ENCODE results near the gene RPS6KA2. TPM values are rescaled to one million over a fixed set of nuclear protein-coding genes. Genes with fewer than 3 reads are reported as not detected.

RPS6KA2 gene
- polyA plus RNA-seq, 1 donor (not counting 4 experiments of a cell fraction or from before 2014, with no cell fraction given), result 8.2 TPM

DNA sequence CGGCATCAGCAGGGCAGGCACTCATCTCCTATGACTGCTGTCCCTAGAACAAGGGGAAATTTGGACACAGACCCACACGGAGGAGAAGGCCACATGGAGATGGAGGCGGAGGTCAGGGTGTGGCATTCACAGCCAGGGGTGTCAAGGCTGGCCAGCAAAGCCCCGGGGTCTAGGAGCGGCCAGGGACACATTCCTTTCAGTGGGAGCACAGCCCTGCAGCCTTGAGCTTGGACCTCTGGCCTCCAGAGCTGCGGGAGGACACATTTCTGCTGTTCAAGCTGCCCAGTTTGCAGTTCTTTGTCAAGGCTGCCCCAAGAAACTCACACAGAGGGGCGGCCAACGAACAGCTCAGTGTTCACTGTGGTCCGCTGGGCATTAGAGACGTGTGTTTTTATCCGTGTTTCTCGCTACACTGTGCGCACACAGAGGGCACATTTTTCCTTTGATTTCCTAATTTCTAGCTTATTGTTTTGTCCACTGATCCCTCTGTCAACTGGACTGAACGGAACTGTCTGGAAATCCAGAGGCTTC is 150.9 kb downstream of the RPS6KA2 start:
- Histone ChIP-seq H3K27ac (ENCODE audit: control insufficient read depth, insufficient read depth, low read length) (no peak overlapping the region), H4K20me1 (ENCODE audit: control insufficient read depth, extremely low read depth, insufficient read depth, low read length) (no peaks in the 10 kb centered on the region), H2AFZ (ENCODE audit: control insufficient read depth, low read length) (no peak overlapping the region), H3K9me1 (ENCODE audit: control insufficient read depth, extremely low read depth, insufficient read depth, low read length) (no peaks in the 10 kb centered on the region), H3K4me1 (ENCODE audit: control insufficient read depth, extremely low read depth, insufficient read depth, low read length) (no peaks in the 10 kb centered on the region), H3K4me2 (ENCODE audit: control insufficient read depth, extremely low read depth, insufficient read depth, low read depth, low read length) (no peak overlapping the region), H3K36me3 (ENCODE audit: control insufficient read depth in 2 of 2, extremely low read depth in 1 of 2, insufficient read depth in 2 of 2, low read length in 2 of 2) (no peaks in the 10 kb centered on the region), H3K79me2 (ENCODE audit: control insufficient read depth, insufficient read depth, low read length) (no peaks in the 10 kb centered on the region), H3K9ac (ENCODE audit: control insufficient read depth, extremely low read depth, insufficient read depth, low read length) (no peak overlapping the region), H3K27me3 (ENCODE audit: control insufficient read depth, extremely low read depth, insufficient read depth, low read length) (peaks cover 4% of the 10 kb centered on the region), H3K9me3 (ENCODE audit: control insufficient read depth, low read depth, low read length) (no peaks in the 10 kb centered on the region), H3K4me3 (ENCODE audit: control insufficient read depth in 2 of 3, extremely low read depth in 1 of 3, insufficient read depth in 2 of 3, low read depth in 1 of 3, low read length in 3 of 3) (no peak overlapping the region)
- TF ChIP-seq, protein P1, sequence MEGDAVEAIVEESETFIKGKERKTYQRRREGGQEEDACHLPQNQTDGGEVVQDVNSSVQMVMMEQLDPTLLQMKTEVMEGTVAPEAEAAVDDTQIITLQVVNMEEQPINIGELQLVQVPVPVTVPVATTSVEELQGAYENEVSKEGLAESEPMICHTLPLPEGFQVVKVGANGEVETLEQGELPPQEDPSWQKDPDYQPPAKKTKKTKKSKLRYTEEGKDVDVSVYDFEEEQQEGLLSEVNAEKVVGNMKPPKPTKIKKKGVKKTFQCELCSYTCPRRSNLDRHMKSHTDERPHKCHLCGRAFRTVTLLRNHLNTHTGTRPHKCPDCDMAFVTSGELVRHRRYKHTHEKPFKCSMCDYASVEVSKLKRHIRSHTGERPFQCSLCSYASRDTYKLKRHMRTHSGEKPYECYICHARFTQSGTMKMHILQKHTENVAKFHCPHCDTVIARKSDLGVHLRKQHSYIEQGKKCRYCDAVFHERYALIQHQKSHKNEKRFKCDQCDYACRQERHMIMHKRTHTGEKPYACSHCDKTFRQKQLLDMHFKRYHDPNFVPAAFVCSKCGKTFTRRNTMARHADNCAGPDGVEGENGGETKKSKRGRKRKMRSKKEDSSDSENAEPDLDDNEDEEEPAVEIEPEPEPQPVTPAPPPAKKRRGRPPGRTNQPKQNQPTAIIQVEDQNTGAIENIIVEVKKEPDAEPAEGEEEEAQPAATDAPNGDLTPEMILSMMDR (optimal IDR thresholded peaks at IDR 0.05 in 1 of 3, IDR thresholded peaks at IDR 0.05 in 1 of 3, conservative IDR thresholded peaks at IDR 0.05 in 1 of 3; ENCODE audit: extremely low read depth in 1 of 3, insufficient read depth in 2 of 3, low read length in 3 of 3), result no peak
- TF ChIP-seq EZH2 (IDR thresholded peaks at IDR 0.05; ENCODE audit: low read length), result no peak
- DNase-seq (ENCODE audit: low read depth, low spot score) (no peak), FAIRE-seq (no peak)
- dilution Hi-C loops (cut with MboI; ENCODE audit: extremely low pct_ligation_motif_present, low sequenced_read_pairs), result no loop called here

DNA sequence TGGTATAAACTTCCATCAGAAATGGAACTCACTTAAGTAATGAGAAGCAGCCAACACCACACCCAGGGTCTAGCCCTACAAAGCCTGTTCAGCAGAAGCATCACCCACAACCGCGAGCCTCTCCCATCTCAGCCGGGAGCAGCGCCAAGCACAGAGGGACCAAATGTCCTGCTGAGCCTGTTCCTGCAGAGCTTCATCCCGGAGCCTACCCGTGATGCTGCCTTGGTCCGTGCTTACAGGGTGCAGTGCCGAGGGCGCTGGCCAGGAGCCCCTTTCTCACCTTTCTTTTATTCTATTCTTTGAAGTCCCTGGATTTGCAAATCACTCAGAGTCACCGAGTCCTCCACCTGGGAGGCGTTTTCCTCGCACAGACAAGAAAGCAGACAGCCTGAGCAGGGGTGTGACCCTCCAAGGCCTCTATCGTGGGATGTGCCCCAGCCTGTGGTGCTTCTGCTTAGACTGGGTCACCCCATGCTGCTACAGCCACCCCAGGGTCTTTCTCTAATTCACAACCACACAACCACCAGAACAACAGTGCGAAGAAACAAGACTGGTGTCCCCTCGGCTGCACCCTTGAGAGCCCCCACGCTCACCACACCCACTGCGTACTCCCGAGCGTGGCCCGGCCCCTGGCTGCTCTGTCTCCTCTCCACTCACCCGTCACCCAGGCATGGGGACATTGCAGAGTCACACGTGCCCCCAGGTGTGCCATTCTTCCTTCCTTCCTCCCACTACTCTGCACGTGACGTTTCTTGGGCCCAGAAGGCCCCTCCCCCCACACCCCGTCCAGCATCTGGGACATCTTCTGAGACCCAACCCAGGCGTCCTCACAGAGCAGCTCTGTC is 152.1 kb downstream of the RPS6KA2 start:
- FAIRE-seq (no peak), DNase-seq (ENCODE audit: low read depth, low spot score) (no peak)

More for the DNA sequence above, 152.1 kb downstream of the RPS6KA2 start:
- H3K9ac ChIP-seq (ENCODE audit: control insufficient read depth, extremely low read depth, insufficient read depth, low read length), result no peak overlapping the region
- H3K9me3 ChIP-seq (ENCODE audit: control insufficient read depth, low read depth, low read length), result no peaks in the 10 kb centered on the region
- dilution Hi-C loops (cut with MboI; ENCODE audit: extremely low pct_ligation_motif_present, low sequenced_read_pairs), result no loop called here
- no peaks in the 10 kb centered on the region for H3K79me2 ChIP-seq (ENCODE audit: control insufficient read depth, insufficient read depth, low read length)
- peaks cover 4% of the 10 kb centered on the region for H3K27me3 ChIP-seq (ENCODE audit: control insufficient read depth, extremely low read depth, insufficient read depth, low read length)
- no peaks in the 10 kb centered on the region for H3K9me1 ChIP-seq (ENCODE audit: control insufficient read depth, extremely low read depth, insufficient read depth, low read length)
- no peak for TF ChIP-seq EZH2 (IDR thresholded peaks at IDR 0.05; ENCODE audit: low read length)
- TF ChIP-seq, protein P1 (optimal IDR thresholded peaks at IDR 0.05 in 1 of 3, IDR thresholded peaks at IDR 0.05 in 1 of 3, conservative IDR thresholded peaks at IDR 0.05 in 1 of 3; ENCODE audit: extremely low read depth in 1 of 3, insufficient read depth in 2 of 3, low read length in 3 of 3), result no peak
- peaks cover 7% of the 10 kb centered on the region for H3K4me1 ChIP-seq (ENCODE audit: control insufficient read depth, extremely low read depth, insufficient read depth, low read length)
- H3K4me2 ChIP-seq (ENCODE audit: control insufficient read depth, extremely low read depth, insufficient read depth, low read depth, low read length), result no peak overlapping the region
- H3K27ac ChIP-seq (ENCODE audit: control insufficient read depth, insufficient read depth, low read length), result no peak overlapping the region
- no peaks in the 10 kb centered on the region for H4K20me1 ChIP-seq (ENCODE audit: control insufficient read depth, extremely low read depth, insufficient read depth, low read length)
- no peaks in the 10 kb centered on the region for H3K36me3 ChIP-seq (ENCODE audit: control insufficient read depth in 2 of 2, extremely low read depth in 1 of 2, insufficient read depth in 2 of 2, low read length in 2 of 2)
- no peak overlapping the region for H2AFZ ChIP-seq (ENCODE audit: control insufficient read depth, low read length)
- no peak overlapping the region for H3K4me3 ChIP-seq (ENCODE audit: control insufficient read depth in 2 of 3, extremely low read depth in 1 of 3, insufficient read depth in 2 of 3, low read depth in 1 of 3, low read length in 3 of 3)
